HG03175 (cell line): ENCODE measurements around the gene EPM2AIP1.
"Not testable (repeated sequence)": the region's sequence is repeated elsewhere in the genome, so short reads cannot be mapped to it uniquely, and the experiment has no call there.

Experiments used
- ATAC-seq: cut with Tn5 transposase; IDR thresholded peaks from one replicate; pipeline ENCODE4 v1.9.1; 2021; ENCODE audit warnings: mild to moderate bottlenecking, moderate library complexity; ENCODE audit not compliant: unreplicated experiment

EPM2AIP1 gene

GRCh38 chr3:36993326-36994283 lies 674 bp upstream of the EPM2AIP1 start, which contains the start of gene MLH1:
Gene MLH1 (plus strand): TSS chr3:36993518. CDS start chr3:36993548, 30 bp downstream.
- peak; percentile 92 for ATAC-seq

GRCh38 chr3:36991923-36992805 lies 767 bp downstream of the EPM2AIP1 start:
- no peak for ATAC-seq

GRCh38 chr3:36991147-36991546 lies 1.8 kb downstream of the EPM2AIP1 start:
- ATAC-seq = no peak

GRCh38 chr3:36989568-36989967 lies 3.4 kb downstream of the EPM2AIP1 start:
- ATAC-seq = no peak

GRCh38 chr3:36989005-36989404 lies 3.9 kb downstream of the EPM2AIP1 start:
- ATAC-seq = no peak

GRCh38 chr3:36988356-36988755 lies 4.6 kb downstream of the EPM2AIP1 start:
- no peak for ATAC-seq

GRCh38 chr3:36981006-36981405 lies 11.9 kb downstream of the EPM2AIP1 start:
- no peak for ATAC-seq

- ATAC-seq = no peak
Observed at GRCh38 chr3:36973139-36973538, 19.8 kb downstream of the EPM2AIP1 start.

- no peak for ATAC-seq
Observed at GRCh38 chr3:36972163-36972562, 20.8 kb downstream of the EPM2AIP1 start.

- ATAC-seq = peak; percentile 100
Observed at GRCh38 chr3:36969540-36970432, 23.1 kb downstream of the EPM2AIP1 start.

GRCh38 chr3:36969085-36969484 lies 23.8 kb downstream of the EPM2AIP1 start:
- no peak for ATAC-seq

- ATAC-seq = no peak
Observed at GRCh38 chr3:36965440-36965839, 27.5 kb downstream of the EPM2AIP1 start.

- peak; percentile 69 for ATAC-seq
Observed at GRCh38 chr3:36964817-36965216, 28.1 kb downstream of the EPM2AIP1 start.

GRCh38 chr3:36964331-36964730 lies 28.6 kb downstream of the EPM2AIP1 start:
- no peak for ATAC-seq

GRCh38 chr3:36963008-36963407 lies 29.9 kb downstream of the EPM2AIP1 start:
- ATAC-seq = not testable (repeated sequence)

GRCh38 chr3:36960502-36960901 lies 32.4 kb downstream of the EPM2AIP1 start:
- ATAC-seq = no peak

GRCh38 chr3:36959821-36960220 lies 33.1 kb downstream of the EPM2AIP1 start:
- ATAC-seq = no peak

GRCh38 chr3:36957862-36958686 lies 34.9 kb downstream of the EPM2AIP1 start:
- no peak for ATAC-seq

GRCh38 chr3:36957063-36957462 lies 35.9 kb downstream of the EPM2AIP1 start:
- no peak for ATAC-seq

- ATAC-seq = no peak
Observed at GRCh38 chr3:36956155-36956554, 36.8 kb downstream of the EPM2AIP1 start.
